Measurements from ENCODE around the gene FGF22. TPM values are rescaled to one million over a fixed set of nuclear protein-coding genes. Genes with fewer than 3 reads are reported as not detected.

FGF22 gene
- total and polyA plus RNA-seq, 3 experiments from 2014 or later = 0.20 to 0.22 TPM; not detected in 1

DNA sequence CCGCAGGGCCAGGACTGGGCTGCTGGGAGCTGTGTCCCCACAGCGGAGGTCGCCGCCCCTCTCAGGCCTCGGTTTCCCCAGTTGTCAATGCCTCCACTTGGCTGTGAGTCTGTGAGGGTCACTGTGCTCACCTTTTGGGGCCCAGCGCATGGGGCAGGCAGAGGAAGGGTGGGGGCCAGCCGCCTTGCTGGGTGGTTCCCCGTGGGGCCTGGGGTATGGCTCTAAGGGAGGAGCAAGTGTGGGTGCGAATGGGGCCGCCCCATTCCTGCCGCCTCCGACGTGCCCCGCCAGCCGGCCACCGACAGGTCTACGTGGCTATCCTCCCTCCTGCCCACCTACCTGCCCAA is 800 bp upstream of the FGF22 start:
- Mint-ChIP-seq H3K36me3 (no peaks in the 10 kb centered on the region), H3K27ac (peak overlapping the region in 7 of 8 donors; percentile 65 to 99 (median 94))
- CTCF ChIA-PET = no interaction called here

GRCh38 chr19:640161-640558 is 481 bp downstream of the FGF22 start:
- peaks cover 0 to 7% (median 0%) of the 10 kb centered on the region in 3 donors for H3K36me3 Mint-ChIP-seq
- no peak overlapping the region for H3K27ac ChIP-seq (ENCODE audit: low read depth, low read length)
- H3K4me1 ChIP-seq (ENCODE audit: insufficient read depth, low read length) = peaks cover 12% of the 10 kb centered on the region
- no peaks in the 10 kb centered on the region for H3K27me3 Mint-ChIP-seq
- no peaks in the 10 kb centered on the region for H3K27me3 ChIP-seq (ENCODE audit: insufficient read depth, low read length, poor library complexity, severe bottlenecking)
- H3K4me3 ChIP-seq (ENCODE audit: low read length) = no peak overlapping the region
- no peak for DNase-seq
- H3K4me3 Mint-ChIP-seq = peak overlapping the region in 4 of 7 donors; percentile 23 to 37 (median 32)
- no peaks in the 10 kb centered on the region for H3K36me3 ChIP-seq (ENCODE audit: insufficient read depth, low read length)
- no peaks in the 10 kb centered on the region for H3K9me3 ChIP-seq (ENCODE audit: low read length)
- H3K27ac Mint-ChIP-seq = peak overlapping the region in 3 of 8 donors; percentile 34 to 87 (median 64)
- CTCF ChIA-PET = no interaction called here
- H3K9me3 Mint-ChIP-seq = no peaks in the 10 kb centered on the region
- H3K4me1 Mint-ChIP-seq = peaks cover 7 to 9% (median 7%) of the 10 kb centered on the region in 3 donors
- POLR2A ChIA-PET = no interaction called here

More for the DNA sequence above, 800 bp upstream of the FGF22 start:
- Histone ChIP-seq H3K4me3 (ENCODE audit: low read length) (peak overlapping the region; percentile 73), H3K36me3 (ENCODE audit: insufficient read depth, low read length) (no peaks in the 10 kb centered on the region), H3K4me1 (ENCODE audit: insufficient read depth, low read length) (peaks cover 16% of the 10 kb centered on the region), H3K27ac (ENCODE audit: low read depth, low read length) (no peak overlapping the region), H3K9me3 (ENCODE audit: low read length) (no peaks in the 10 kb centered on the region), H3K27me3 (ENCODE audit: insufficient read depth, low read length, poor library complexity, severe bottlenecking) (no peaks in the 10 kb centered on the region)
- peak in 1 of 5 donors; percentile 20 for DNase-seq
- Mint-ChIP-seq H3K9me3 (no peaks in the 10 kb centered on the region), H3K27me3 (no peaks in the 10 kb centered on the region), H3K4me1 (peaks cover 7 to 14% (median 9%) of the 10 kb centered on the region in 3 donors), H3K4me3 (peak overlapping the region in 6 of 7 donors; percentile 79 to 87 (median 81))
- POLR2A ChIA-PET = no interaction called here

DNA sequence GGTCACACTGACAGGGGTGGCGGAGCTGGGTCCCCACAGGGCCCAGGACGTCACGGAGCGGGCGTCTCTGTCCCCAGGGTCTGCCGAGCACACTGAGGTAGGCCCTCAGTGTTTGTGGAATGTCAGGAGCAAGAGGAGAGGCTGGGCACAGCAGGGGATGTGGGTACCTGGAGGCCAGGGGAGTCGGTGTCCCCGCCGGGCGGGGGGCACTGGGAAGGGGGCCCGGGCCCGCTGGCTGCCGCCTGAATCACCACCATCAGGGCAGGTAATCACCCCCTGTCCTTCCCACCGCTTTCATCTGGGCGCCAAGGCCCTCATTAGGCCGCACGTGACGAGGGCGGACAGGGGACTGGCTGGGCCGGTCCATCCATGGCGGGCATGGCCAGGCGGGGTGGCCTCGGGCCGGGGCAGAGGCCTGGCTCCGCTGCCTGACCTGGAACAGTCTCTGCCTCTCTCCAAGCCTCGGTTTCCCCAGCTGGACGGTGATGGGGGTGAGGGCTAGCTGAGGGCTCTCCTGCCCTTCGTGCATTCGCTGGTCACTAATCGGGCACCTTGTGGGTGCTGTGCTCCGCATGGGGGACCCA is 1.0 kb downstream of the FGF22 start:
- no peaks in the 10 kb centered on the region for H3K27me3 ChIP-seq (ENCODE audit: insufficient read depth, low read length, poor library complexity, severe bottlenecking)
- ChIA-PET CTCF (interaction anchor here (1.3 kb wide), 1 partner anchor 14 kb away, joined by 4 read pairs; no protein-coding TSS in a partner anchor), POLR2A (no interaction called here)
- peaks cover 0 to 10% (median 0%) of the 10 kb centered on the region in 3 donors for H3K36me3 Mint-ChIP-seq
- H3K36me3 ChIP-seq (ENCODE audit: insufficient read depth, low read length) = no peaks in the 10 kb centered on the region
- H3K4me1 Mint-ChIP-seq = peaks cover 7 to 9% (median 7%) of the 10 kb centered on the region in 3 donors
- H3K9me3 Mint-ChIP-seq = no peaks in the 10 kb centered on the region
- H3K27ac Mint-ChIP-seq = peak overlapping the region in 5 of 8 donors; percentile 19 to 87 (median 34)
- peaks cover 12% of the 10 kb centered on the region for H3K4me1 ChIP-seq (ENCODE audit: insufficient read depth, low read length)
- H3K27ac ChIP-seq (ENCODE audit: low read depth, low read length) = no peak overlapping the region
- no peak for DNase-seq
- peak overlapping the region in 1 of 7 donors; percentile 26 for H3K4me3 Mint-ChIP-seq
- no peaks in the 10 kb centered on the region for H3K9me3 ChIP-seq (ENCODE audit: low read length)
- no peak overlapping the region for H3K4me3 ChIP-seq (ENCODE audit: low read length)
- H3K27me3 Mint-ChIP-seq = no peaks in the 10 kb centered on the region

GRCh38 chr19:641702-642101 is 2.0 kb downstream of the FGF22 start:
- Histone ChIP-seq H3K9me3 (ENCODE audit: low read length) (no peaks in the 10 kb centered on the region), H3K36me3 (ENCODE audit: insufficient read depth, low read length) (no peaks in the 10 kb centered on the region), H3K27ac (ENCODE audit: low read depth, low read length) (no peak overlapping the region), H3K27me3 (ENCODE audit: insufficient read depth, low read length, poor library complexity, severe bottlenecking) (no peaks in the 10 kb centered on the region), H3K4me1 (ENCODE audit: insufficient read depth, low read length) (peaks cover 12% of the 10 kb centered on the region), H3K4me3 (ENCODE audit: low read length) (no peak overlapping the region)
- Mint-ChIP-seq H3K27me3 (no peaks in the 10 kb centered on the region), H3K27ac (peak overlapping the region in 3 of 8 donors; percentile 32 to 55 (median 33)), H3K4me1 (peaks cover 7 to 9% (median 7%) of the 10 kb centered on the region in 3 donors), H3K36me3 (peaks cover 0 to 19% (median 0%) of the 10 kb centered on the region in 3 donors), H3K9me3 (no peaks in the 10 kb centered on the region), H3K4me3 (peak overlapping the region in 2 of 7 donors; percentile 56 to 78)
- CTCF ChIA-PET = interaction anchor here (0.6 to 1.3 kb wide), 2 partner anchors 13 to 15 kb away, joined by 3 to 4 read pairs; no protein-coding TSS in a partner anchor
- POLR2A ChIA-PET = no interaction called here
- no peak for DNase-seq

- Histone ChIP-seq H3K36me3 (ENCODE audit: insufficient read depth, low read length) (no peaks in the 10 kb centered on the region), H3K9me3 (ENCODE audit: low read length) (no peaks in the 10 kb centered on the region), H3K4me1 (ENCODE audit: insufficient read depth, low read length) (peaks cover 12% of the 10 kb centered on the region), H3K27ac (ENCODE audit: low read depth, low read length) (no peak overlapping the region), H3K4me3 (ENCODE audit: low read length) (no peak overlapping the region), H3K27me3 (ENCODE audit: insufficient read depth, low read length, poor library complexity, severe bottlenecking) (no peaks in the 10 kb centered on the region)
- ChIA-PET CTCF (no interaction called here), POLR2A (no interaction called here)
- H3K4me3 Mint-ChIP-seq = peak overlapping the region in 1 of 7 donors; percentile 69
- peaks cover 0 to 27% (median 0%) of the 10 kb centered on the region in 3 donors for H3K36me3 Mint-ChIP-seq
- H3K4me1 Mint-ChIP-seq = peaks cover 5 to 9% (median 7%) of the 10 kb centered on the region in 3 donors
- no peak for DNase-seq
- H3K9me3 Mint-ChIP-seq = no peaks in the 10 kb centered on the region
- H3K27me3 Mint-ChIP-seq = no peaks in the 10 kb centered on the region
- H3K27ac Mint-ChIP-seq = no peak overlapping the region
These were observed 3.4 kb downstream of the FGF22 start for GRCh38 chr19:642767-643727.

DNA sequence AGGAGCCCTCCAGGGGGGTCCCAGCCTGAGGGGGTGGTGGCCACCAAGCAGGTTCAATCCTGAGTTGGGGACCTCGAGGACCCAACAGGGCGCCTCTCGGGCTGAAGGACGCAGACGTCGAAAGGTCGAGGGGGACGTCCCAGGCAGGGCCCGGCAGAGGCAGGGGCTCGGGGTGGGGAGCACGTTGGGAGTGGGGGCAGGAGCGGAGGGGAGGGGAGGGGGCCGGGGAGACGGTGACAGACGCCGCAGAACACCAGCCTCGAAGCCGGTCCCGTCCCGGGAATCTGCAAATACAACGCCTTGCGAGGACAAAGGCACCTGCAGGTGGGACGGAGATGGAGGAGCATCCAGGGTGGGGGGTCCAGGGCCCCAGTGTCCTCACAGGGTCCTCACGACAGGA is 4.1 kb downstream of the FGF22 start:
- peak overlapping the region in 2 of 8 donors; percentile 33 to 90 for H3K27ac Mint-ChIP-seq
- POLR2A ChIA-PET = no interaction called here

GRCh38 chr19:644363-644762 is 4.7 kb downstream of the FGF22 start:
- Mint-ChIP-seq H3K4me3 (no peak overlapping the region), H3K9me3 (no peaks in the 10 kb centered on the region), H3K27me3 (no peaks in the 10 kb centered on the region), H3K27ac (peak overlapping the region in 2 of 8 donors; percentile 33), H3K36me3 (peaks cover 0 to 35% (median 0%) of the 10 kb centered on the region in 3 donors), H3K4me1 (peaks cover 1 to 2% (median 2%) of the 10 kb centered on the region in 3 donors)
- peaks cover under 1% of the 10 kb centered on the region for H3K4me1 ChIP-seq (ENCODE audit: insufficient read depth, low read length)
- H3K4me3 ChIP-seq (ENCODE audit: low read length) = no peak overlapping the region
- DNase-seq = no peak
- H3K27me3 ChIP-seq (ENCODE audit: insufficient read depth, low read length, poor library complexity, severe bottlenecking) = no peaks in the 10 kb centered on the region
- H3K36me3 ChIP-seq (ENCODE audit: insufficient read depth, low read length) = no peaks in the 10 kb centered on the region
- POLR2A ChIA-PET = no interaction called here
- no peaks in the 10 kb centered on the region for H3K9me3 ChIP-seq (ENCODE audit: low read length)
- H3K27ac ChIP-seq (ENCODE audit: low read depth, low read length) = no peak overlapping the region
- CTCF ChIA-PET = no interaction called here

More for the DNA sequence above, 4.1 kb downstream of the FGF22 start:
- Mint-ChIP-seq H3K36me3 (peaks cover 0 to 31% (median 0%) of the 10 kb centered on the region in 3 donors), H3K27me3 (no peaks in the 10 kb centered on the region), H3K9me3 (no peaks in the 10 kb centered on the region), H3K4me3 (peak overlapping the region in 1 of 7 donors; percentile 23), H3K4me1 (peaks cover 5 to 8% (median 7%) of the 10 kb centered on the region in 3 donors)
- no peaks in the 10 kb centered on the region for H3K9me3 ChIP-seq (ENCODE audit: low read length)
- H3K36me3 ChIP-seq (ENCODE audit: insufficient read depth, low read length) = no peaks in the 10 kb centered on the region
- no peaks in the 10 kb centered on the region for H3K27me3 ChIP-seq (ENCODE audit: insufficient read depth, low read length, poor library complexity, severe bottlenecking)
- H3K4me3 ChIP-seq (ENCODE audit: low read length) = no peak overlapping the region
- CTCF ChIA-PET = no interaction called here
- H3K27ac ChIP-seq (ENCODE audit: low read depth, low read length) = no peak overlapping the region
- DNase-seq = no peak
- H3K4me1 ChIP-seq (ENCODE audit: insufficient read depth, low read length) = peaks cover 7% of the 10 kb centered on the region

DNA sequence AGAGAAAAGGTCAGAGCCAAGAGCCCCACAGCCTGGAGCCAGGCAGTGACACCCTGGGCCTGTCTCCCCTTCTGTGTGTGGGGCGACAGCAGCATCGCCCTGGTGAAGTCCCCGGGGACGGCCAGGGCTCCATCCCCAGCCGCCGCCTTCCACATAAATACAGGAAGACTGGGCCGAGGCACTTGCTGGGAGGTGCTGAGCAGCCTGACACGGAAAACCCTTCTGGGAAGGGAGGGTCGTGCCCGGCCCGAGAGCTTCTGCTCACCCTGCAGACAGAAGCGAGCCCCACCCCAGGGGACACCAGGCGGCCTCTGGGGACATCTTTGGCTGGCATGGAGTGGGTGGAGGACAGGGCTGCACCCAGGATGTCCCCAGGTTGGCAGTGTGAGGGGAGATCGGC is 5.1 kb downstream of the FGF22 start:
- H3K9me3 Mint-ChIP-seq = no peaks in the 10 kb centered on the region
- no peaks in the 10 kb centered on the region for H3K4me1 ChIP-seq (ENCODE audit: insufficient read depth, low read length)
- CTCF ChIA-PET = interaction anchor here (0.8 kb wide), 1 partner anchor 27 kb away, joined by 3 read pairs; no protein-coding TSS in a partner anchor
- no peak overlapping the region for H3K4me3 Mint-ChIP-seq
- no peaks in the 10 kb centered on the region for H3K9me3 ChIP-seq (ENCODE audit: low read length)
- no peak for DNase-seq
- H3K27me3 ChIP-seq (ENCODE audit: insufficient read depth, low read length, poor library complexity, severe bottlenecking) = no peaks in the 10 kb centered on the region
- POLR2A ChIA-PET = no interaction called here
- H3K4me3 ChIP-seq (ENCODE audit: low read length) = no peak overlapping the region
- H3K27ac Mint-ChIP-seq = peak overlapping the region in 1 of 8 donors; percentile 22
- H3K27ac ChIP-seq (ENCODE audit: low read depth, low read length) = no peak overlapping the region
- no peaks in the 10 kb centered on the region for H3K36me3 ChIP-seq (ENCODE audit: insufficient read depth, low read length)
- no peaks in the 10 kb centered on the region for H3K4me1 Mint-ChIP-seq
- peaks cover 0 to 37% (median 0%) of the 10 kb centered on the region in 3 donors for H3K36me3 Mint-ChIP-seq
- no peaks in the 10 kb centered on the region for H3K27me3 Mint-ChIP-seq

Measured in CD8-positive, alpha-beta memory T cell (primary cell).